Measurements from ENCODE around the gene CORO2A.
"Not testable (repeated sequence)": the region's sequence is repeated elsewhere in the genome, so short reads cannot be mapped to it uniquely, and the experiment has no call there.

Gene CORO2A

GRCh38 chr9:98135938-98136337 is 56.5 kb downstream of the CORO2A start:
- in situ Hi-C loops (cut with MboI; ENCODE audit: low pct_unique_long_range_greater_than_20kb, low sequenced_read_pairs, unreplicated experiment): no loop called here
- no peak for TF ChIP-seq CTCF (IDR thresholded peaks at IDR 0.05; ENCODE audit: extremely low read depth, insufficient read depth, missing control alignments)
- no peak for DNase-seq (ENCODE audit: low spot score)

GRCh38 chr9:98135558-98135934 is 56.9 kb downstream of the CORO2A start:
- no peak for TF ChIP-seq CTCF (IDR thresholded peaks at IDR 0.05; ENCODE audit: extremely low read depth, insufficient read depth, missing control alignments)
- in situ Hi-C loops (cut with MboI; ENCODE audit: low pct_unique_long_range_greater_than_20kb, low sequenced_read_pairs, unreplicated experiment): no loop called here
- no peak for DNase-seq (ENCODE audit: low spot score)

GRCh38 chr9:98134702-98135557 is 57.5 kb downstream of the CORO2A start:
- TF ChIP-seq CTCF (IDR thresholded peaks at IDR 0.05; ENCODE audit: extremely low read depth, insufficient read depth, missing control alignments): no peak
- in situ Hi-C loops (cut with MboI; ENCODE audit: low pct_unique_long_range_greater_than_20kb, low sequenced_read_pairs, unreplicated experiment): no loop called here
- DNase-seq (ENCODE audit: low spot score): no peak

- no peak for DNase-seq (ENCODE audit: low spot score)
- in situ Hi-C loops (cut with MboI; ENCODE audit: low pct_unique_long_range_greater_than_20kb, low sequenced_read_pairs, unreplicated experiment): no loop called here
- no peak for TF ChIP-seq CTCF (IDR thresholded peaks at IDR 0.05; ENCODE audit: extremely low read depth, insufficient read depth, missing control alignments)
Observed at GRCh38 chr9:98132806-98133631, 59.4 kb downstream of the CORO2A start.

GRCh38 chr9:98132158-98132557 is 60.3 kb downstream of the CORO2A start:
- no peak for TF ChIP-seq CTCF (IDR thresholded peaks at IDR 0.05; ENCODE audit: extremely low read depth, insufficient read depth, missing control alignments)
- in situ Hi-C loops (cut with MboI; ENCODE audit: low pct_unique_long_range_greater_than_20kb, low sequenced_read_pairs, unreplicated experiment): no loop called here
- no peak for DNase-seq (ENCODE audit: low spot score)

- TF ChIP-seq CTCF (IDR thresholded peaks at IDR 0.05; ENCODE audit: extremely low read depth, insufficient read depth, missing control alignments): no peak
- DNase-seq (ENCODE audit: low spot score): no peak
- in situ Hi-C loops (cut with MboI; ENCODE audit: low pct_unique_long_range_greater_than_20kb, low sequenced_read_pairs, unreplicated experiment): no loop called here
Observed at GRCh38 chr9:98130576-98131228, 61.7 kb downstream of the CORO2A start.

- DNase-seq (ENCODE audit: low spot score); in situ Hi-C loops (cut with MboI; ENCODE audit: low pct_unique_long_range_greater_than_20kb, low sequenced_read_pairs, unreplicated experiment): not testable (repeated sequence)
Observed at GRCh38 chr9:98130060-98130459, 62.4 kb downstream of the CORO2A start.
